ENCODE results near the gene SPATA2.

Gene SPATA2

GRCh38 chr20:49945701-49946477 is 30.6 kb upstream of the SPATA2 start:
- TF ChIP-seq ESRRG (CRISPR knock-in tag; IDR thresholded peaks at IDR 0.05) (no peak), ISL1 (CRISPR knock-in tag; IDR thresholded peaks at IDR 0.05) (no peak), OSR1 (CRISPR knock-in tag; IDR thresholded peaks at IDR 0.05) (no peak)
- ATAC-seq = no peak

DNA sequence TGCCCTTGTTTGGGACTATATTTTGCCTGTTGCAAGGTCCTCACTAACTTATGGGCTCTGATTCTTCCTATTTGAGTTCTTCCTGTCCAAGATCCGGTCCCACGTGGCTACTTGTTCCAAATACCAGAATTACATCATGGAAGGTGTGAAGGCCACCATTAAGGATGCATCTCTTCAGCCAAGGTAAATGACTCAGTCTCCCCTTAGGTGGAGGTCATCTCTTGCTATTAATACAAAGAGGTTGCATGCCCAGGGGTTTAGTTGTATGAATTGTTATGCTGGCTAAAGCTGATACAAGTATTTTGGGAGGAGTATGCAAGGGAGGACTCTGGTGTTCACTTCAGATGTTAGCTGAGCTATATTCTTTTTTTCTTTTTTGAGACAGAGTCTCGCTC is 30.0 kb upstream of the SPATA2 start:
- ATAC-seq = no peak
- TF ChIP-seq ZC3H10 (CRISPR knock-in tag; IDR thresholded peaks at IDR 0.05) = no peak
- no peak for TF ChIP-seq GLIS3 (CRISPR knock-in tag; IDR thresholded peaks at IDR 0.05)
- TF ChIP-seq, protein P1, sequence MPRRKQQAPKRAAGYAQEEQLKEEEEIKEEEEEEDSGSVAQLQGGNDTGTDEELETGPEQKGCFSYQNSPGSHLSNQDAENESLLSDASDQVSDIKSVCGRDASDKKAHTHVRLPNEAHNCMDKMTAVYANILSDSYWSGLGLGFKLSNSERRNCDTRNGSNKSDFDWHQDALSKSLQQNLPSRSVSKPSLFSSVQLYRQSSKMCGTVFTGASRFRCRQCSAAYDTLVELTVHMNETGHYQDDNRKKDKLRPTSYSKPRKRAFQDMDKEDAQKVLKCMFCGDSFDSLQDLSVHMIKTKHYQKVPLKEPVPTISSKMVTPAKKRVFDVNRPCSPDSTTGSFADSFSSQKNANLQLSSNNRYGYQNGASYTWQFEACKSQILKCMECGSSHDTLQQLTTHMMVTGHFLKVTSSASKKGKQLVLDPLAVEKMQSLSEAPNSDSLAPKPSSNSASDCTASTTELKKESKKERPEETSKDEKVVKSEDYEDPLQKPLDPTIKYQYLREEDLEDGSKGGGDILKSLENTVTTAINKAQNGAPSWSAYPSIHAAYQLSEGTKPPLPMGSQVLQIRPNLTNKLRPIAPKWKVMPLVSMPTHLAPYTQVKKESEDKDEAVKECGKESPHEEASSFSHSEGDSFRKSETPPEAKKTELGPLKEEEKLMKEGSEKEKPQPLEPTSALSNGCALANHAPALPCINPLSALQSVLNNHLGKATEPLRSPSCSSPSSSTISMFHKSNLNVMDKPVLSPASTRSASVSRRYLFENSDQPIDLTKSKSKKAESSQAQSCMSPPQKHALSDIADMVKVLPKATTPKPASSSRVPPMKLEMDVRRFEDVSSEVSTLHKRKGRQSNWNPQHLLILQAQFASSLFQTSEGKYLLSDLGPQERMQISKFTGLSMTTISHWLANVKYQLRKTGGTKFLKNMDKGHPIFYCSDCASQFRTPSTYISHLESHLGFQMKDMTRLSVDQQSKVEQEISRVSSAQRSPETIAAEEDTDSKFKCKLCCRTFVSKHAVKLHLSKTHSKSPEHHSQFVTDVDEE (CRISPR knock-in tag; IDR thresholded peaks at IDR 0.05) = no peak
- TF ChIP-seq ZNF70 (CRISPR knock-in tag; IDR thresholded peaks at IDR 0.05) = no peak
- no peak for TF ChIP-seq TOX (CRISPR knock-in tag; IDR thresholded peaks at IDR 0.05; ENCODE audit: borderline replicate concordance)
- TF ChIP-seq, protein P2, sequence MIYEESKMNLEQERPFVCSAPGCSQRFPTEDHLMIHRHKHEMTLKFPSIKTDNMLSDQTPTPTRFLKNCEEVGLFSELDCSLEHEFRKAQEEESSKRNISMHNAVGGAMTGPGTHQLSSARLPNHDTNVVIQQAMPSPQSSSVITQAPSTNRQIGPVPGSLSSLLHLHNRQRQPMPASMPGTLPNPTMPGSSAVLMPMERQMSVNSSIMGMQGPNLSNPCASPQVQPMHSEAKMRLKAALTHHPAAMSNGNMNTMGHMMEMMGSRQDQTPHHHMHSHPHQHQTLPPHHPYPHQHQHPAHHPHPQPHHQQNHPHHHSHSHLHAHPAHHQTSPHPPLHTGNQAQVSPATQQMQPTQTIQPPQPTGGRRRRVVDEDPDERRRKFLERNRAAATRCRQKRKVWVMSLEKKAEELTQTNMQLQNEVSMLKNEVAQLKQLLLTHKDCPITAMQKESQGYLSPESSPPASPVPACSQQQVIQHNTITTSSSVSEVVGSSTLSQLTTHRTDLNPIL (CRISPR knock-in tag; IDR thresholded peaks at IDR 0.05; ENCODE audit: low read depth) = no peak
- TF ChIP-seq ZFP3 (CRISPR knock-in tag; IDR thresholded peaks at IDR 0.05) = no peak
- TF ChIP-seq ZNF8 (CRISPR knock-in tag; IDR thresholded peaks at IDR 0.05) = no peak

- no peak for TF ChIP-seq ZFP3 (CRISPR knock-in tag; IDR thresholded peaks at IDR 0.05)
- no peak for TF ChIP-seq ARNTL (CRISPR knock-in tag; IDR thresholded peaks at IDR 0.05; ENCODE audit: borderline replicate concordance, low read depth)
- TF ChIP-seq GLIS3 (CRISPR knock-in tag; IDR thresholded peaks at IDR 0.05) = no peak
- TF ChIP-seq ESRRG (CRISPR knock-in tag; IDR thresholded peaks at IDR 0.05) = no peak
- no peak for TF ChIP-seq TCF4 (CRISPR knock-in tag; IDR thresholded peaks at IDR 0.05; ENCODE audit: borderline replicate concordance)
- TF ChIP-seq CSDC2 (CRISPR knock-in tag; IDR thresholded peaks at IDR 0.05) = no peak
- TF ChIP-seq BACH2 (CRISPR knock-in tag; IDR thresholded peaks at IDR 0.05; ENCODE audit: borderline replicate concordance) = no peak
- TF ChIP-seq TOX (CRISPR knock-in tag; IDR thresholded peaks at IDR 0.05; ENCODE audit: borderline replicate concordance) = no peak
These were observed 27.6 kb upstream of the SPATA2 start for GRCh38 chr20:49942942-49943341.

DNA sequence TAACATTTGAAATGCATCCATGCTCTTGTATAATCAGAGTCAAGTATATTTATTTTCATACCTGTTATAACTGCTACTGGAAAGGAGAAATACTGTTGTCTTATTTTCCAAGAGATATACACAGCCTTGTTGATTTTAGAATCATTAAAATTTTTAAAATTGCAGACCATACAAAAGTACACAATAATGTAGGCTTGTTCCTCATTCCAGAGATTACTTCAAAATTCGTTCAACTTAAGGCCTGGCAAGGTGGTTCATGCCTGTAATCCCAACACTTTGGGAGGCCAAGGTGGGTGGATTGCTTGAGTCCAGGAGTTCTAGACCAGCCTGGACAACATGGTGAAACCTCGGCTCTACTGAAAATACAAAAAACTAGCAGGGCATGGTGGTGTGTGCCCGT is 27.0 kb upstream of the SPATA2 start:
- TF ChIP-seq GLIS3 (CRISPR knock-in tag; IDR thresholded peaks at IDR 0.05) = no peak
- TF ChIP-seq SNAI2 (CRISPR knock-in tag; IDR thresholded peaks at IDR 0.05) = no peak
- no peak for TF ChIP-seq ZNF8 (CRISPR knock-in tag; IDR thresholded peaks at IDR 0.05)
- no peak for TF ChIP-seq CSDC2 (CRISPR knock-in tag; IDR thresholded peaks at IDR 0.05)
- no peak for TF ChIP-seq RARB (CRISPR knock-in tag; IDR thresholded peaks at IDR 0.05)
- no peak for ATAC-seq

More at GRCh38 chr20:49942942-49943341, 27.6 kb upstream of the SPATA2 start:
- ATAC-seq = no peak

GRCh38 chr20:49941456-49941855 is 26.1 kb upstream of the SPATA2 start:
- no peak for ATAC-seq
- TF ChIP-seq, protein P1 (CRISPR knock-in tag; IDR thresholded peaks at IDR 0.05) = no peak
- TF ChIP-seq, protein P3, sequence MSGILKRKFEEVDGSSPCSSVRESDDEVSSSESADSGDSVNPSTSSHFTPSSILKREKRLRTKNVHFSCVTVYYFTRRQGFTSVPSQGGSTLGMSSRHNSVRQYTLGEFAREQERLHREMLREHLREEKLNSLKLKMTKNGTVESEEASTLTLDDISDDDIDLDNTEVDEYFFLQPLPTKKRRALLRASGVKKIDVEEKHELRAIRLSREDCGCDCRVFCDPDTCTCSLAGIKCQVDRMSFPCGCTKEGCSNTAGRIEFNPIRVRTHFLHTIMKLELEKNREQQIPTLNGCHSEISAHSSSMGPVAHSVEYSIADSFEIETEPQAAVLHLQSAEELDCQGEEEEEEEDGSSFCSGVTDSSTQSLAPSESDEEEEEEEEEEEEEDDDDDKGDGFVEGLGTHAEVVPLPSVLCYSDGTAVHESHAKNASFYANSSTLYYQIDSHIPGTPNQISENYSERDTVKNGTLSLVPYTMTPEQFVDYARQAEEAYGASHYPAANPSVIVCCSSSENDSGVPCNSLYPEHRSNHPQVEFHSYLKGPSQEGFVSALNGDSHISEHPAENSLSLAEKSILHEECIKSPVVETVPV (CRISPR knock-in tag; IDR thresholded peaks at IDR 0.05) = no peak
- TF ChIP-seq BACH2 (CRISPR knock-in tag; IDR thresholded peaks at IDR 0.05; ENCODE audit: borderline replicate concordance) (no peak), ZFP30 (CRISPR knock-in tag; IDR thresholded peaks at IDR 0.05) (no peak), ZC3H10 (CRISPR knock-in tag; IDR thresholded peaks at IDR 0.05) (no peak), SNAI2 (CRISPR knock-in tag; IDR thresholded peaks at IDR 0.05) (no peak), RARB (CRISPR knock-in tag; IDR thresholded peaks at IDR 0.05) (no peak), OSR1 (CRISPR knock-in tag; IDR thresholded peaks at IDR 0.05) (no peak), CSDC2 (CRISPR knock-in tag; IDR thresholded peaks at IDR 0.05) (no peak), ARNTL (CRISPR knock-in tag; IDR thresholded peaks at IDR 0.05; ENCODE audit: borderline replicate concordance, low read depth) (no peak), ZFP3 (CRISPR knock-in tag; IDR thresholded peaks at IDR 0.05) (no peak), TCF4 (CRISPR knock-in tag; IDR thresholded peaks at IDR 0.05; ENCODE audit: borderline replicate concordance) (no peak)
- TF ChIP-seq, protein P4, sequence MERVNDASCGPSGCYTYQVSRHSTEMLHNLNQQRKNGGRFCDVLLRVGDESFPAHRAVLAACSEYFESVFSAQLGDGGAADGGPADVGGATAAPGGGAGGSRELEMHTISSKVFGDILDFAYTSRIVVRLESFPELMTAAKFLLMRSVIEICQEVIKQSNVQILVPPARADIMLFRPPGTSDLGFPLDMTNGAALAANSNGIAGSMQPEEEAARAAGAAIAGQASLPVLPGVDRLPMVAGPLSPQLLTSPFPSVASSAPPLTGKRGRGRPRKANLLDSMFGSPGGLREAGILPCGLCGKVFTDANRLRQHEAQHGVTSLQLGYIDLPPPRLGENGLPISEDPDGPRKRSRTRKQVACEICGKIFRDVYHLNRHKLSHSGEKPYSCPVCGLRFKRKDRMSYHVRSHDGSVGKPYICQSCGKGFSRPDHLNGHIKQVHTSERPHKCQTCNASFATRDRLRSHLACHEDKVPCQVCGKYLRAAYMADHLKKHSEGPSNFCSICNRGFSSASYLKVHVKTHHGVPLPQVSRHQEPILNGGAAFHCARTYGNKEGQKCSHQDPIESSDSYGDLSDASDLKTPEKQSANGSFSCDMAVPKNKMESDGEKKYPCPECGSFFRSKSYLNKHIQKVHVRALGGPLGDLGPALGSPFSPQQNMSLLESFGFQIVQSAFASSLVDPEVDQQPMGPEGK (CRISPR knock-in tag; IDR thresholded peaks at IDR 0.05; ENCODE audit: borderline replicate concordance) = no peak
